ENCODE data around the gene RPS21.

GRCh38 chr20:62364911-62365736 is 21.8 kb upstream of the RPS21 start:
- TF ChIP-seq CTCF (IDR thresholded peaks at IDR 0.05; ENCODE audit: insufficient read depth, low read length): no peak
- TF ChIP-seq, protein P1, sequence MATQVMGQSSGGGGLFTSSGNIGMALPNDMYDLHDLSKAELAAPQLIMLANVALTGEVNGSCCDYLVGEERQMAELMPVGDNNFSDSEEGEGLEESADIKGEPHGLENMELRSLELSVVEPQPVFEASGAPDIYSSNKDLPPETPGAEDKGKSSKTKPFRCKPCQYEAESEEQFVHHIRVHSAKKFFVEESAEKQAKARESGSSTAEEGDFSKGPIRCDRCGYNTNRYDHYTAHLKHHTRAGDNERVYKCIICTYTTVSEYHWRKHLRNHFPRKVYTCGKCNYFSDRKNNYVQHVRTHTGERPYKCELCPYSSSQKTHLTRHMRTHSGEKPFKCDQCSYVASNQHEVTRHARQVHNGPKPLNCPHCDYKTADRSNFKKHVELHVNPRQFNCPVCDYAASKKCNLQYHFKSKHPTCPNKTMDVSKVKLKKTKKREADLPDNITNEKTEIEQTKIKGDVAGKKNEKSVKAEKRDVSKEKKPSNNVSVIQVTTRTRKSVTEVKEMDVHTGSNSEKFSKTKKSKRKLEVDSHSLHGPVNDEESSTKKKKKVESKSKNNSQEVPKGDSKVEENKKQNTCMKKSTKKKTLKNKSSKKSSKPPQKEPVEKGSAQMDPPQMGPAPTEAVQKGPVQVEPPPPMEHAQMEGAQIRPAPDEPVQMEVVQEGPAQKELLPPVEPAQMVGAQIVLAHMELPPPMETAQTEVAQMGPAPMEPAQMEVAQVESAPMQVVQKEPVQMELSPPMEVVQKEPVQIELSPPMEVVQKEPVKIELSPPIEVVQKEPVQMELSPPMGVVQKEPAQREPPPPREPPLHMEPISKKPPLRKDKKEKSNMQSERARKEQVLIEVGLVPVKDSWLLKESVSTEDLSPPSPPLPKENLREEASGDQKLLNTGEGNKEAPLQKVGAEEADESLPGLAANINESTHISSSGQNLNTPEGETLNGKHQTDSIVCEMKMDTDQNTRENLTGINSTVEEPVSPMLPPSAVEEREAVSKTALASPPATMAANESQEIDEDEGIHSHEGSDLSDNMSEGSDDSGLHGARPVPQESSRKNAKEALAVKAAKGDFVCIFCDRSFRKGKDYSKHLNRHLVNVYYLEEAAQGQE (IDR thresholded peaks at IDR 0.05; ENCODE audit: insufficient replicate concordance, low read depth): no peak
- no peak for TF ChIP-seq POLR2AphosphoS5 (IDR thresholded peaks at IDR 0.05; ENCODE audit: low read depth)
- no peak for TF ChIP-seq GABPA (IDR thresholded peaks at IDR 0.05; ENCODE audit: low read depth)
